Smooth muscle cell (in vitro differentiated cells): ENCODE results near the gene ERC2. TPM values are rescaled to one million over a fixed set of nuclear protein-coding genes. Genes with fewer than 3 reads are reported as not detected.
A peak's percentile ranks its signal among the peaks of the same experiment; 100 is the strongest.

ENCODE experiments used
- DNase-seq: peaks from one replicate; lab custom pipeline; 2025; ENCODE audit not compliant: unreplicated experiment; lab: John Stamatoyannopoulos, UW
- H2AFZ ChIP-seq: fragments of 200-600 bp; sonication (generic); 2 replicates; pipeline ENCODE4 v1.6.0; 2016; ENCODE audit warnings: antibody characterized with exemption, low read depth, mild to moderate bottlenecking
- H3F3A ChIP-seq: fragments of 200-600 bp; sonication (generic); 2 replicates; pipeline ENCODE4 v1.6.0; 2017; ENCODE audit warnings: antibody characterized with exemption, low read depth
- H3K27ac ChIP-seq: fragments of 200-600 bp; sonication (generic); 2 replicates; pipeline ENCODE4 v1.5.1; 2016; ENCODE audit warnings: low read depth, mild to moderate bottlenecking
- H3K27me3 ChIP-seq: fragments of 200-600 bp; sonication (generic); 2 replicates; pipeline ENCODE4 v1.6.1; 2016; ENCODE audit warnings: low read depth, mild to moderate bottlenecking
- H3K36me3 ChIP-seq: fragments of 200-600 bp; sonication (generic); 2 replicates; pipeline ENCODE4 v1.5.1; 2016; ENCODE audit warnings: low read depth
- H3K4me1 ChIP-seq: fragments of 200-600 bp; sonication (generic); 2 replicates; pipeline ENCODE4 v1.5.1; 2016; ENCODE audit warnings: low read depth
- H3K4me2 ChIP-seq: fragments of 200-600 bp; sonication (generic); 2 replicates; pipeline ENCODE4 v1.6.0; 2016; ENCODE audit warnings: mild to moderate bottlenecking
- H3K4me3 ChIP-seq: fragments of 200-600 bp; sonication (generic); 2 replicates; pipeline ENCODE4 v1.5.1; 2016; ENCODE audit warnings: mild to moderate bottlenecking
- H3K79me2 ChIP-seq: fragments of 200-600 bp; sonication (generic); 2 replicates; pipeline ENCODE4 v1.6.0; 2016; ENCODE audit warnings: low read depth, mild to moderate bottlenecking
- H3K9ac ChIP-seq: fragments of 200-600 bp; sonication (generic); 2 replicates; pipeline ENCODE4 v1.6.0; 2016; ENCODE audit warnings: low read depth
- H3K9me3 ChIP-seq: fragments of 200-600 bp; sonication (generic); replicated peaks from 2 replicates; pipeline ENCODE4 v1.5.1; 2016; ENCODE audit warnings: low read depth
- H4K20me1 ChIP-seq: fragments of 200-600 bp; sonication (generic); 2 replicates; pipeline ENCODE4 v1.6.0; 2016; ENCODE audit warnings: low read depth
- CTCF ChIP-seq: fragments of 200-600 bp; sonication (generic); IDR thresholded peaks from 2 replicates; pipeline ENCODE4 v1.5.1; 2017; ENCODE audit warnings: borderline replicate concordance, mild to moderate bottlenecking, antibody characterized with exemption; ENCODE audit not compliant: insufficient read depth, poor library complexity, severe bottlenecking
- WGBS: methylation state at CpG from one replicate; pipeline ENCODE4 v1.1.7; 2016; ENCODE audit warnings: low lambda C conversion rate; 5-methylcytosine and 5-hydroxymethylcytosine counted together
- polyA plus RNA-seq: library from polyadenylated mRNA; unstranded; fragments of >200 nt; fragmentation: Nextera tagmentation; extraction: Ambion mirVana; gene quantifications from 2 replicates; pipeline ENCODE4 v1.2.1, GENCODE V29; 2016
- total RNA-seq: library from RNA; depleted of rRNA; stranded (reverse); fragments of >200 nt; gene quantifications from 2 replicates; pipeline ENCODE4 v1.2.3, GENCODE V29; 2014

ERC2 gene
- total and polyA plus RNA-seq, 2 experiments from 2014 or later = 1.1 TPM; not detected in 1

- peaks cover 22% of the 10 kb centered on the region for H3K4me1 ChIP-seq
Observed at GRCh38 chr3:56126632-56127031, 341.6 kb downstream of the ERC2 start.

GRCh38 chr3:56125358-56126005 lies 342.8 kb downstream of the ERC2 start:
- no peak overlapping the region for H3K9ac ChIP-seq
- DNase-seq = no peak
- peak overlapping the region; percentile 60 for H3K4me2 ChIP-seq
- H3F3A ChIP-seq = no peaks in the 10 kb centered on the region
- no peak overlapping the region for H2AFZ ChIP-seq
- peaks cover 16% of the 10 kb centered on the region for H3K4me1 ChIP-seq
- H3K36me3 ChIP-seq = no peaks in the 10 kb centered on the region
- 23% methylated on average over 5 of the region's 5 CpGs for WGBS
- no peaks in the 10 kb centered on the region for H3K9me3 ChIP-seq
- H3K27me3 ChIP-seq = no peaks in the 10 kb centered on the region
- no peaks in the 10 kb centered on the region for H3K79me2 ChIP-seq
- no peaks in the 10 kb centered on the region for H4K20me1 ChIP-seq
- H3K4me3 ChIP-seq = no peak overlapping the region
- H3K27ac ChIP-seq = peak overlapping the region; percentile 48
- TF ChIP-seq CTCF = no peak

More at GRCh38 chr3:56126632-56127031, 341.6 kb downstream of the ERC2 start:
- H3K27ac ChIP-seq = no peak overlapping the region
- H3K36me3 ChIP-seq = no peaks in the 10 kb centered on the region
- H3K9ac ChIP-seq = no peak overlapping the region
- no peaks in the 10 kb centered on the region for H3K9me3 ChIP-seq
- no peaks in the 10 kb centered on the region for H4K20me1 ChIP-seq
- H3F3A ChIP-seq = no peaks in the 10 kb centered on the region
- H2AFZ ChIP-seq = no peak overlapping the region
- H3K4me3 ChIP-seq = no peak overlapping the region
- no peaks in the 10 kb centered on the region for H3K27me3 ChIP-seq
- no peak for DNase-seq
- no peak for TF ChIP-seq CTCF
- H3K4me2 ChIP-seq = no peak overlapping the region
- no peaks in the 10 kb centered on the region for H3K79me2 ChIP-seq

- no peak for DNase-seq
- Histone ChIP-seq H2AFZ (no peak overlapping the region), H3K36me3 (no peaks in the 10 kb centered on the region), H3K4me1 (peaks cover 14% of the 10 kb centered on the region), H3K27me3 (no peaks in the 10 kb centered on the region), H3K9ac (no peak overlapping the region), H3K4me2 (peak overlapping the region; percentile 60), H3K4me3 (no peak overlapping the region), H3K79me2 (no peaks in the 10 kb centered on the region), H3F3A (no peaks in the 10 kb centered on the region), H3K9me3 (no peaks in the 10 kb centered on the region), H3K27ac (no peak overlapping the region), H4K20me1 (no peaks in the 10 kb centered on the region)
- 65% methylated on average over 1 of the region's 1 CpG for WGBS
- no peak for TF ChIP-seq CTCF
Observed at GRCh38 chr3:56124546-56124945, 343.7 kb downstream of the ERC2 start.

- Histone ChIP-seq H2AFZ (no peak overlapping the region), H3K9me3 (no peaks in the 10 kb centered on the region), H3K4me3 (no peak overlapping the region), H3K27ac (no peak overlapping the region), H3K4me2 (no peak overlapping the region), H3K9ac (no peak overlapping the region), H3K79me2 (no peaks in the 10 kb centered on the region), H4K20me1 (no peaks in the 10 kb centered on the region), H3K4me1 (peaks cover 14% of the 10 kb centered on the region), H3K36me3 (no peaks in the 10 kb centered on the region), H3F3A (no peaks in the 10 kb centered on the region), H3K27me3 (no peaks in the 10 kb centered on the region)
- 86% methylated on average over 3 of the region's 3 CpGs for WGBS
- TF ChIP-seq CTCF = no peak
- no peak for DNase-seq
Observed at GRCh38 chr3:56123487-56123886, 344.8 kb downstream of the ERC2 start.
